GM15510 (cell line): ENCODE results near the gene SLC30A1.

Experiments
- POLR2A ChIP-seq: IDR thresholded peaks from 3 replicates; pipeline ENCODE4 v1.6.1; 2011; ENCODE audit warnings: borderline replicate concordance; ENCODE audit not compliant: insufficient read length; ENCODE audit errors: extremely low read depth

SLC30A1 gene

GRCh38 chr1:211613108-211613947 lies 34.4 kb upstream of the SLC30A1 start:
- no peak for TF ChIP-seq POLR2A

DNA sequence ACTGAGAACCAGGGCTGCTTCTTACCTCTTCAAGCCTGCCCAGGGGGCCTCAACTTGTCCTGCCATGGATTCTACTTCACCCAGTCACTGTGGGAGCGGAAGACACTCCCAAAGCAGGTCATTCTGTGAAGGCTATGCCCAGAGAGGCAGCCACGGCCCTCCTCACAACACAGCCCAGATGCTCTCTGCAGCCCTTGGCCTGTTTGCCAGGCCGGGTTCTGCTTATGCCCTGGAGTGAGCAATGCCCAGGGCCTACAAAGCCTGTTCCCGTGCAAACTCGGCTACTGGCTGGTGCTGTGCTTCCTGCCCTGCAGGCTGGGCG lies 33.8 kb upstream of the SLC30A1 start:
- no peak for TF ChIP-seq POLR2A

GRCh38 chr1:211611818-211612217 lies 32.9 kb upstream of the SLC30A1 start:
- no peak for TF ChIP-seq POLR2A

DNA sequence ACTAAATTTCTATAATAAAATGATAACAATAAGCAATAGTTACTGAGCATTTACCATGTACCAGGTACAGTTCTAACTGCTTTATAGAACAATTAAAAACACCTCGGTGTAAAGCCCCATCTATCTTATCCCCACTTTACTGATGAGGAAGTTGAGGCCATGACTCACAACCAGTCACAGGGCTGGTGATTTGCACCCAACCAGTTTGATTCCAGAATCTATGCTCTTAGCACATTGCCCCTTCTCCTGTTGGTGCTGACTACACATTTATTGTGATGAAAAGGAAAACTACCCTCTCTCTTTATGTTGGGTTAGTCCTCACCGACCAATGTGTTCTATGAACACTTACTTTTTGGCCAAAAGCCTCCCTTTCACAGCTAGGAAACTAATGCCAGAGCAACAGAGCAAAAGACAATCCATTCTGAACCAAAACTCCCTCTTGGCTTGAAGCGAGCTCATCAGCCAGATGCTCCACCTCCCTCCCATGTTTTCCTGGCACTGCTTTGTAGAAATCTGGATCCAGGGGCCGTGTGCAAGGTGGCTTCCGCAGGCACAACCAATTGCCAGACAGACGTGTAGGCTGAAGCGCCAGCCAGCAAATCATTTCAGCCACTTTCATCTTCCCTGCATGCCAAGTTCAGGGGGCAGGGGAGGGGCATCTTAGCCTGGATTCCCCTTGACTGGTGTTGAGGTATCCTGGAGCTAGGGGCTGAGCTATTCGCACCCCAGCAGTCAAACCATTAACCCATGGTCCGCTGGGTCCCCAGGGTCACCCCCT lies 32.0 kb upstream of the SLC30A1 start:
- no peak for TF ChIP-seq POLR2A

DNA sequence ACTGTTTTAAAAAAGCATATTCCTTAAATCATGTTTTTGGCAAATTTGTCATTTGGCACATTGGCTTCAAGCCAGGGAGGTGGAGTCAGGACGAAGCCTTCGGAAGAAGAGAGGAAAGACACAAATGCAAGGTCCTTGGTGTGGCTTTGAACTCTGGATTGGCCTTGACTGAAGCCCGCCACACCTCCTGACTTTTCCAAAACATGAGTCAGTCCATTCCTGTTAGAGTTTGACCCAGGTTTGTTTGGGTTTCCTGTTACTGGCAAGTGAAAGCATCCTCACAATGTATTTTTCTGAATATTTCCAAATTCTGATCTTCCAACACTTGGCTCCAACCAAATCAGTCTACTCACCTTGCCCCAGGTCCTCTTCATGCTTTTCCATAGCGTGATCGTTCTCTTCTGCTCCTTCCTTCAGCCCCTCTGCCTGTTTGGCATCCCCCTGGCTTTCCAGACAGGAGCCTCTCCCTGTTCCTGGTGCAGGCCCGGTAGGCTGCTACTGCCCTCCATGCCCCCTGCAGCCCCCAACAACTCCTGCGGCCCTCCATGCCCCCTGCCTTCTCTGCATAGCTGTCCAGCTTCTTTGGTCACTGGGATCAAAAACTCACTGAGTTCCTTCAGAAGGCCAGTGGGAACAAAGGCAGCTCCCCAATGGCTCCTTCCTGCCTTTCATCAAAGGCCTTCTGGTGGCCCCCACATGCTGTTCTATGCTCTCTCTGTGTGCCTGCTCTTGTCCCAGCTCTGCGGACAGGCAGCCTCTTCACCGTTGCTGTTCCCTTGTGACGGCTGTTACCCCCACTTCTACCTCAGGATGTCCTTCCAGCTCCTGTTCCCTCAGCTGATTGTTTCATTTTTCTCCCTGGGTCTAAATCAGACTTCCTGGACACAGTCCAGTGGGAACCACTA lies 30.4 kb upstream of the SLC30A1 start:
- TF ChIP-seq POLR2A: no peak

DNA sequence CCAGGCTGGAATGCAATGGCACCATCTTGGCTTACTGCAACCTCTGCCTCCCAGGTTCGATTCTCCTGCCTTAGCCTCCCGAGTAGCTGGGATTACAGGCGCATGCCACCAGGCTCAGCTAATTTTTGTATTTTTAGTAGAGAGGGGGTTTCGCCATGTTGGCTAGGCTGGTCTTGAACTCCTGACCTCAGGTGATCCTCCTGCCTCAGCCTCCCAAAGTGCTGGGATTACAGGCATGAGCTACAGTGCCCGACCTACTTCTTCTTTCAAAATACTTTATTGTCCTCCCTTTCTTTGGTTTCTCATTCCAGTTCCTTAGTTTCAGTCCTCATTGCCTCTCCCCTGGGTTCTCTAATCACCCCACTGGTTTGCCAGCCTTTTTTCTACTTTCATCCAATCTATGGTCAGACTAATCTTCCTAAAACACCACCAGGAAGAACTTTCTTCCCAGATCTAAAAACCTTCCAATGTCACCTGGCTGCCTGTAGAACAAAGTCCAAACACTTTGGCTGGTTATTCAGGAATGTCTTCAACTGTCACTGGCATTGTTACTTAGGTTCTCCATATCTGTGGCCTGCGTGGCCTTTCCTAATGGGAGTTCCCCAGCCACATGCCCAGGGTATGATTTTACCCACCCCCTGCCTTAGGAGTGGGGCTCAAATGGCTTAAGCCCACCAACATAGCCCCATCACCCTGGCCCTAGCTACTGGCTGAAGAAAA lies 29.0 kb upstream of the SLC30A1 start:
- no peak for TF ChIP-seq POLR2A

DNA sequence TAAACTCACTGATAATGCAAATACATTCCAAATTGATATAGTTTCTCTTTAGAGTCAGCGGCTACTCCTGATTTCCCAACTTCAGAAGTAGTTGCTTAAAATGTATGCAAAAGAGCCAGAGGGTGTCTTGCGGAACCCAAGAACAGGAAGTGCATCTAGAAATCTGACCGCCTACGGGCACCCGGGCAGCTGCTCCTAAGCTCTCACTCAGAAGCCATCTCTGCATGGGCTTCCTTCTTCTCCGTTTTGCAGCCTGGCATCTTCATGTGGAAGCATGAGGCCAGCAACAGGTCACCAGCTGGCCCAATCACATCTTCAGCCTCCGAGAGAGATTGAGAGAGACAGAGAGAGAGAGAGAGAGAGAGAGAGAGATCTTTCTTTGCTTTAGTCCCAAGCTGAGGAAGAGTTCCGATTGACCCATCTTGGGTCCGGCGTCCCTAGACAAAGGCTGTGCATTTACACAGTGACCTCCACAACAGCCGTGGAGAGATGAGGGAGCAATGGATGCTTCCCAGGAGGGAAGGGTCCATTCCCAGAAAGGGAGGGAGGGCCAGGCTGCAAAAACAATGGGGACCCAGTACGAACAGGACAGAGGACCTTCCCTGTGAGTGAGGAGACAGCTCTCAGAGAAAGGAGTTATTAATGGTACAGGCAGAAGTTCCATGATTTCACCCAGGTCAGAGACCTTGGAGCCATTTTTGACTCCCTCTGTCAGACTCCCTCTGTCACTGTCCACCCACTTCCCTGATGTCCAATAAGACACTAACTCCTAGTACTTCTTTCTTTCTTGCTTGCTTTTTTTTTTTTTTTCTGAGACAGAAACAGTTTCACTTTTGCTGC lies 28.2 kb upstream of the SLC30A1 start:
- TF ChIP-seq POLR2A: peak; percentile 41

DNA sequence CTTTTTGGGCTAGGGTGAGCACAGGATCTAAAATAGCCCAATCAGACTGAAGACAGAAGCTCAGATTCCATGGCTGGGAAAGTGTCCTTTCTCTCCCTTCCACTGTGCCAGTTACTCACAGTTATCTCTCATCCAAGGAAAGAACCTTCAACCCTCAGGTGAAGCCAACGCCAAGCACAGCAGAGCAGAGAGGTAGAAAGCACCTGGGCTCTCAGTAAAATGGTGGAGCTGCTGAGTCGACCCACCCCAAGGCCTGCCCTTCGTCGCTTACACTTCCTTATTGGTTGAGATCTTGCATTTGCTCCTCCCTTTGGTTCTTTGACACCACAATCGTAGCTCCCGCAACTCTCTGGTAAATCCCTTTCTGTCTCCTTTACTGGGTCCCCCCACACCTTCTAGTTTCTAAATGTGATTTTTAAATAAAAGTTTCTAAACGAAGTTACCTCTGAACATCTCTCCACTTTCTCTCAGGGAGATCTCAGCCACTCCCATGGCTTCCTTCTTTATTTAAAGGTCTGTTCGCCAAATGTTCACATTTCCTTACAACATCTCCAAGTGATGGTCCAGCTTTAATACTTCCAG lies 27.5 kb upstream of the SLC30A1 start:
- TF ChIP-seq POLR2A: peak; percentile 39

- no peak for TF ChIP-seq POLR2A
These were observed 26.8 kb upstream of the SLC30A1 start for GRCh38 chr1:211605603-211606331.

DNA sequence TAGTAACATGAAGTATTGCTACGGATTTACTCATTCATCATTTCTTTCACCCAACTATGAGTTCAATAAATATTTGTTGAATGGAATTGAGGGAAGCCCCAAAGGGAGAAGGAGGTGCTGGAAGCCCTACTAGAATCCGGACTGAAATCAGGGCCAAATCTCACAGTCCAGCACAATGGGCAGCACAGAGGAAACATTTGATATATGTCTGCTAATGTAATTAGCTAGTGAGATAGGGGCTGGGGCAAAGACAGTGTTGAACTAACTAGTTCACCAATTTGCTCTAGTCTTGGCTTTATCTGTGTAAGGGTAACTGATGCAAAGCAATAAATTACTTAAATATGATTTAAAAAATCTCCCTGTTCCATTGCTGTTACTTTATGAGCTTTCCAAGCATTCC lies 26.1 kb upstream of the SLC30A1 start:
- TF ChIP-seq POLR2A: no peak

DNA sequence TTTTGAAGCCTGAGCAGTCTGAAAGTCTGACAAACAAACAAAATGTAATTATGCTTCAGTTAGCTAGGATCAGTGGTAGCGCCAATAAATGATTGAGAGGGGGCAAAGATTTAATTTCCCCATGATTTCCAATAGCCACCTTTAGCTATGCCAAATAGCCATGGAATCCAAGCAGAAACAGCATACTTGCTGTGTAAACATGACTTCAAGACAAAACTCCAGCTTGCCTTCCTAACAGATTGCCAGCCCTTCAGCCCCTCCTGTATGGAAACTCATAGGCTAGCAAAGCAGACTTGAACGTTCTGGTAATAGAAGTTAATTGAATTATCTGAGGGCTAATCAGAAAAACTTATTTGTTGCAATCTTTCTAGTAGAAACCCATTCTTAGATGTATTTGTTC lies 25.6 kb upstream of the SLC30A1 start:
- no peak for TF ChIP-seq POLR2A

DNA sequence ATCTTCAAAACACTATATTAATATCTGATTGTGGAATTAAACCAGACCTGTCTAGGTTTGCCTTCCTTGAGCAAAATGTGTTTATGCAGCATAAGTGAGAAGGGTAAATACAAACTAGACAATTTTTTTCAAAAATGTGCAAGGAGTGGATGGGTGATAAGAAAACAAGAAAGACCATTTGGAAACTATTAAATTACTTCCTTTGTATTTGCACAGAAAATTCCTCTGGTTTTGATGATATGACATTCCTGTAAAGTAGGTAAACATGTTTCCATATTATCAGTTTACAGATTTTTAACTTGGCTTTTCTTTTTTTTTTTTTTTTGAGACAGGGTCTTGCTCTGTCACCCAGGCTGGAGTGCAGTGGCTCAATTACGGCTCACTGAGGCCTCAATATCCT lies 24.8 kb upstream of the SLC30A1 start:
- TF ChIP-seq POLR2A: no peak
